ENCODE measurements around the gene GSE1.

- TF ChIP-seq POLR2A (IDR thresholded peaks at IDR 0.05; ENCODE audit: low read depth, low read length) (no peak), POLR2AphosphoS5 (IDR thresholded peaks at IDR 0.05; ENCODE audit: low read depth, low read length) (no peak), TAF1 (IDR thresholded peaks at IDR 0.05; ENCODE audit: borderline replicate concordance, low read depth, low read length) (no peak)
These were observed 18.8 kb downstream of the GSE1 start for GRCh38 chr16:85631802-85632393.

Measured in GM12892 (cell line).